ENCODE data around the gene HLA-DQA1.
"Not testable (repeated sequence)": the region's sequence is repeated elsewhere in the genome, so short reads cannot be mapped to it uniquely, and the experiment has no call there.

Gene HLA-DQA1

GRCh38 chr6:32659856-32660595 is 22.8 kb downstream of the HLA-DQA1 start:
- DNase-seq (ENCODE audit: low spot score) = no peak

GRCh38 chr6:32662099-32662498 is 24.9 kb downstream of the HLA-DQA1 start:
- no peak for DNase-seq (ENCODE audit: low spot score)

DNA sequence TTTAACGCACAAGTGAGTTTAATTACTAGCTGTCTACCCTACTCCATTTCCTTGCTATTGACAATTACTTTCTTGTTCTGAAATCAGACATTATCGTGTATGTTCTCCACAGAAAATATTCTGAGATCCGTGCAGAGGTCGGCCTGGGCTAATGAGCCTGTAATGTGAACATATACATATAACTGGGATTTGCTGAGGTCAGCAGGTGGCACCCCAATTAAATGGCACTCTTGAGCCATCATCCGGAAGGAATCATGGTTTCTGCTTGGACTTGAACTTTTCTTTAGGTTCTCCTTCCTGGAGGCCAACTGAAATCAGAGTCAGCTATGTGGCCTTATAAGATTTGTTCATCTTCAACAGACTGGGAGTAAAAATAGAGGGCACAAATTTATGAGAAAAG is 25.6 kb downstream of the HLA-DQA1 start:
- DNase-seq (ENCODE audit: low spot score) = no peak

GRCh38 chr6:32664354-32664753 is 27.1 kb downstream of the HLA-DQA1 start:
- DNase-seq (ENCODE audit: low spot score) = no peak

DNA sequence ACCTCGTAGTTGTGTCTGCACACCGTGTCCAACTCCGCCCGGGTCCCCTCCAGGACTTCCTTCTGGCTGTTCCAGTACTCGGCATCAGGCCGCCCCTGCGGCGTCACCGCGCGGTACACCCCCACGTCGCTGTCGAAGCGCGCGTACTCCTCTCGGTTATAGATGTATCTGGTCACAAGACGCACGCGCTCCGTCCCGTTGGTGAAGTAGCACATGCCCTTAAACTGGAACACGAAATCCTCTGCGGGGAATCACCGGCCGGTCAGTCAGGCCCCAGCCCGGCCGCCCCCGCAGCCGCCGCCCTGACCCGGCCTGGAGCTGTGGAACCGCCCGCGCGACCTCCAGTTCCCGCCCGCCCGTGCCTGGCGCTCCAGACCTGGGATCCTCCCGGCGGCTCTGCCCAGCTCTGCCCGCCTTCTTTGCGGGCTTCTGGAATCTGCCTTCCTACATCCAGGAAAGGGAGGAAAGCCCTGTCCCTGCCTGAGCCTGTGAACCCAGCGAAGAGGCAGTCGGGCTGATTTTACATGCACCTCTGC is 27.7 kb downstream of the HLA-DQA1 start:
- peak; percentile 47 for DNase-seq (ENCODE audit: low spot score)

- DNase-seq (ENCODE audit: low spot score) = no peak
Measured at GRCh38 chr6:32665661-32666060, 28.5 kb downstream of the HLA-DQA1 start.

- peak; percentile 89 for DNase-seq (ENCODE audit: low spot score)
Measured at GRCh38 chr6:32666420-32667300, 29.5 kb downstream of the HLA-DQA1 start, which contains the start of gene HLA-DQB1. HLA-DQB1 (minus strand) TSS chr6:32666657; CDS start chr6:32666607, 50 bp downstream.

DNA sequence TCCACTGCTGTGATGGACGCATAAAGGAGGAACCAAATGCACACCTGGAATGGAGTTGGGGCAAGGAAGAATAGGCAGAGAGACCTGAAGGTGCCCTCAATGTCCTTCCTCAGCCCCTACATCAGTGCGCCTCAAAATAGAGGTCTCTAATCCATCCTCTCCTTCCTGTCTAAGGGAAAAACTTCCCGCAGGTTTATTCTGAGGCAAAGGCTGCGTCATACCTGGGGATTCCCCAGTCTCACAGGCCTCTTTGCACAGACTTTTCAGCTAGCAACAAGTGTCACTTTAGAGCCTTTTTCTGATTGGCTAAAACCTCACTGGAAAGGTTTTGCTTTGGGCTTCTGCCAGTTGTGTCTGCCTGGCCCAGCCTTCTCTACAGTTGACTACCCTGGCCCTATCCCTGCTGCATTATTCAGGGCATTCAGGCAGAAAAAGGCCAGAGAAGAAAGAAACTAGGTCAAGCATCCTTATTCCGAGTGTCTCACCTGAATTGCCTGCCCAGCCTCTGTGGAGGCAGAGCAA is 31.1 kb downstream of the HLA-DQA1 start:
- peak; percentile 83 for DNase-seq (ENCODE audit: low spot score)

- DNase-seq (ENCODE audit: low spot score) = no peak
Measured at GRCh38 chr6:32669240-32669639, 32.0 kb downstream of the HLA-DQA1 start.

GRCh38 chr6:32669893-32670292 is 32.7 kb downstream of the HLA-DQA1 start:
- DNase-seq (ENCODE audit: low spot score) = no peak

- DNase-seq (ENCODE audit: low spot score) = not testable (repeated sequence)
Measured at GRCh38 chr6:32671908-32672307, 34.7 kb downstream of the HLA-DQA1 start.

GRCh38 chr6:32674123-32674522 is 36.9 kb downstream of the HLA-DQA1 start:
- not testable (repeated sequence) for DNase-seq (ENCODE audit: low spot score)

- DNase-seq (ENCODE audit: low spot score) = no peak
Measured at GRCh38 chr6:32679492-32679891, 42.3 kb downstream of the HLA-DQA1 start.

- no peak for DNase-seq (ENCODE audit: low spot score)
Measured at GRCh38 chr6:32680055-32680454, 42.8 kb downstream of the HLA-DQA1 start.

GRCh38 chr6:32684246-32684645 is 47.0 kb downstream of the HLA-DQA1 start:
- no peak for DNase-seq (ENCODE audit: low spot score)

- peak; percentile 68 for DNase-seq (ENCODE audit: low spot score)
Measured at GRCh38 chr6:32685603-32686002, 48.4 kb downstream of the HLA-DQA1 start.

DNA sequence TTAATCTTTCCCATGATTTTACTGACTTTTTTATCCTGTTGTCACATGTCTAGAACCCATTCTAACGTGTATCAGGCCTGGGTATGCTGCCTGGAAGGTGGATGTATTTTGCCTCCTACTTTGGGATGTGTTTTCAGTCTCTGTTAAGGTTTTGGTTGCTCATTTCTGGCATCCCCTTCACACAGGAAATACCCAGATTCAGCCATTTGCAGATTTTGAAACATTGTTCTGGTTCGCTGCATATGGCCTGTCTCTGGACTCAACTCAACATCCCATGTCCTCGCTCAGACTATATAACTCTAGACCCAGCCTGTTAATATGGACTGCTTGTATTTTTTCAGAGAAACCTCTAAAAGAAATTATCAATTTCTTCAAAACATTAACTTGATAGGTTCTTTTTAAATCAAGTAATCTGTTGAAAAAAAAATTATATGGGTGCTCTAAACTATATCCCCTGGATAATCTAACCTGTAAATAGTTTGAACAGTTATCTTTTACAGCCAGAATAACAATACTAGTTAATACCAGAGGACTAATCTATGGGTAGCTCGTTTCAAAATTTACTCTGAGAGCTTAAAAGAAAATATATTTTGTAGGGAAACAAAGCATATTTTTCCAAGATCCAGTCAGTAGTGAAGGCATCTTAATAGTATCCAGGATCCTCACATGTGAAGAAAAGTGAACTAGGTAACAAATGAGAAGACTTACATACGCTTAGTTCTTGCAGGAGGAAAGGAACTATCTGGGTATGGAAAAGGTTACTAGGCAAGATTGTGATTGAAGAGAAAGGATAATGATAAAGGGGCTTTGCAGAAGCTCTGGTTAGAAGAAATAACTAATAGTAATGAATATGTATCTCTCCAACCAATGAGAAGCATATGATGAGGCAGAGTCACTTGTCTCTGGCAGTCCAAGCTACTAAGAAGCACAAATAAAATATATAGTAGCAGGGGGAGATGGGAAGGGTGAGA is 52.6 kb downstream of the HLA-DQA1 start:
- peak; percentile 54 for DNase-seq (ENCODE audit: low spot score)

GRCh38 chr6:32692019-32692418 is 54.8 kb downstream of the HLA-DQA1 start:
- peak; percentile 64 for DNase-seq (ENCODE audit: low spot score)
